Activated CD4-positive, alpha-beta T cell treated with anti-CD3 and anti-CD28 coated beads for 48 hours (primary cell): Measurements from ENCODE around the gene CATSPERB.
"Not testable (repeated sequence)": the region's sequence is repeated elsewhere in the genome, so short reads cannot be mapped to it uniquely, and the experiment has no call there.

Experiments
- DNase-seq: peaks from one replicate; pipeline ENCODE4 v3.0.0-alpha.2; 2020

Gene CATSPERB

GRCh38 chr14:91654836-91655235 is 77.0 kb downstream of the CATSPERB start:
- no peak for DNase-seq

GRCh38 chr14:91653451-91653850 is 78.4 kb downstream of the CATSPERB start:
- no peak for DNase-seq

GRCh38 chr14:91649930-91650329 is 82.0 kb downstream of the CATSPERB start:
- peak; percentile 13 for DNase-seq

GRCh38 chr14:91647856-91648255 is 84.0 kb downstream of the CATSPERB start:
- no peak for DNase-seq

- DNase-seq, result no peak
These were observed 95.3 kb downstream of the CATSPERB start for GRCh38 chr14:91636604-91637003.

- no peak for DNase-seq
These were observed 107.1 kb downstream of the CATSPERB start for GRCh38 chr14:91624757-91625156.

GRCh38 chr14:91614187-91614586 is 117.7 kb downstream of the CATSPERB start:
- no peak for DNase-seq

GRCh38 chr14:91613459-91614112 is 118.3 kb downstream of the CATSPERB start:
- DNase-seq, result no peak

GRCh38 chr14:91611528-91611927 is 120.4 kb downstream of the CATSPERB start:
- no peak for DNase-seq

GRCh38 chr14:91609161-91609560 is 122.7 kb downstream of the CATSPERB start:
- DNase-seq, result no peak

GRCh38 chr14:91607322-91608047 is 124.4 kb downstream of the CATSPERB start:
- no peak for DNase-seq

- DNase-seq, result no peak
These were observed 125.0 kb downstream of the CATSPERB start for GRCh38 chr14:91606851-91607250.

- not testable (repeated sequence) for DNase-seq
These were observed 127.3 kb downstream of the CATSPERB start for GRCh38 chr14:91604611-91605010.

- DNase-seq, result no peak
These were observed 131.9 kb downstream of the CATSPERB start for GRCh38 chr14:91599994-91600393.

GRCh38 chr14:91595736-91596135 is 136.2 kb downstream of the CATSPERB start:
- DNase-seq, result no peak

GRCh38 chr14:91593957-91594356 is 137.9 kb downstream of the CATSPERB start:
- DNase-seq, result not testable (repeated sequence)

GRCh38 chr14:91586410-91586809 is 145.5 kb downstream of the CATSPERB start:
- DNase-seq, result no peak

GRCh38 chr14:91585856-91586255 is 146.0 kb downstream of the CATSPERB start:
- DNase-seq, result no peak

GRCh38 chr14:91582761-91583160 is 149.1 kb downstream of the CATSPERB start:
- DNase-seq, result no peak

- no peak for DNase-seq
These were observed 150.9 kb downstream of the CATSPERB start for GRCh38 chr14:91580876-91581577.

GRCh38 chr14:91577632-91578233 is 154.2 kb downstream of the CATSPERB start:
- no peak for DNase-seq

- no peak for DNase-seq
These were observed 156.2 kb downstream of the CATSPERB start for GRCh38 chr14:91575469-91576208.
